Measurements from ENCODE around the gene AMBP.

The AMBP gene

GRCh38 chr9:114105236-114105635 is 27.1 kb upstream of the AMBP start:
- peaks cover 9% of the 10 kb centered on the region; the same call in 1 of the 2 replicates for H3K27me3 ChIP-seq (ENCODE audit: control insufficient read depth, low read length)
- TF ChIP-seq EZH2phosphoT487 (IDR thresholded peaks at IDR 0.05; ENCODE audit: borderline replicate concordance, low read length) (no peak), CTCF (IDR thresholded peaks at IDR 0.05; ENCODE audit: low read depth, low read length, poor library complexity, severe bottlenecking) (no peak)
- no peaks in the 10 kb centered on the region for H3K4me1 ChIP-seq (ENCODE audit: control insufficient read depth, low read length)
- no peaks in the 10 kb centered on the region for H3K9me2 ChIP-seq (replicated peaks; ENCODE audit: control insufficient read depth, low read length)
- H3K27ac ChIP-seq (ENCODE audit: low read depth, low read length): no peak overlapping the region
- no peaks in the 10 kb centered on the region; the same call in 1 of the 2 replicates for H3K9me3 ChIP-seq (ENCODE audit: control insufficient read depth, insufficient read depth, low read length)
- H3F3A ChIP-seq (ENCODE audit: control insufficient read depth, insufficient read depth): no peaks in the 10 kb centered on the region
- no peak overlapping the region for H3K4me3 ChIP-seq (ENCODE audit: low read length)
- no peaks in the 10 kb centered on the region for H3K79me2 ChIP-seq (ENCODE audit: control insufficient read depth, low read length)
- no peaks in the 10 kb centered on the region for H3K36me3 ChIP-seq (ENCODE audit: control insufficient read depth, low read length)
- H4K20me1 ChIP-seq (ENCODE audit: control insufficient read depth, insufficient read depth, low read depth, low read length): no peaks in the 10 kb centered on the region
- H3K4me2 ChIP-seq (ENCODE audit: low read length): no peak overlapping the region

GRCh38 chr9:114102484-114102883 is 24.4 kb upstream of the AMBP start:
- Histone ChIP-seq H3K9me2 (replicated peaks; ENCODE audit: control insufficient read depth, low read length) (no peaks in the 10 kb centered on the region), H3K27me3 (ENCODE audit: control insufficient read depth, low read length) (peaks cover 6% of the 10 kb centered on the region; the same call in 1 of the 2 replicates), H3K27ac (ENCODE audit: low read depth, low read length) (no peak overlapping the region), H4K20me1 (ENCODE audit: control insufficient read depth, insufficient read depth, low read depth, low read length) (no peaks in the 10 kb centered on the region), H3K4me3 (ENCODE audit: low read length) (no peak overlapping the region), H3F3A (ENCODE audit: control insufficient read depth, insufficient read depth) (no peaks in the 10 kb centered on the region), H3K79me2 (ENCODE audit: control insufficient read depth, low read length) (no peaks in the 10 kb centered on the region), H3K36me3 (ENCODE audit: control insufficient read depth, low read length) (no peaks in the 10 kb centered on the region), H3K9me3 (ENCODE audit: control insufficient read depth, insufficient read depth, low read length) (no peaks in the 10 kb centered on the region; the same call in 1 of the 2 replicates), H3K4me2 (ENCODE audit: low read length) (no peak overlapping the region), H3K4me1 (ENCODE audit: control insufficient read depth, low read length) (no peaks in the 10 kb centered on the region)
- TF ChIP-seq CTCF (IDR thresholded peaks at IDR 0.05; ENCODE audit: low read depth, low read length, poor library complexity, severe bottlenecking) (no peak), EZH2phosphoT487 (IDR thresholded peaks at IDR 0.05; ENCODE audit: borderline replicate concordance, low read length) (no peak)

GRCh38 chr9:114100536-114100935 is 22.4 kb upstream of the AMBP start:
- Histone ChIP-seq H3F3A (ENCODE audit: control insufficient read depth, insufficient read depth) (no peaks in the 10 kb centered on the region), H3K9me3 (ENCODE audit: control insufficient read depth, insufficient read depth, low read length) (no peaks in the 10 kb centered on the region; the same call in 1 of the 2 replicates), H4K20me1 (ENCODE audit: control insufficient read depth, insufficient read depth, low read depth, low read length) (no peaks in the 10 kb centered on the region), H3K4me2 (ENCODE audit: low read length) (no peak overlapping the region), H3K36me3 (ENCODE audit: control insufficient read depth, low read length) (no peaks in the 10 kb centered on the region), H3K4me1 (ENCODE audit: control insufficient read depth, low read length) (no peaks in the 10 kb centered on the region), H3K27me3 (ENCODE audit: control insufficient read depth, low read length) (peaks cover 6% of the 10 kb centered on the region; the same call in 1 of the 2 replicates), H3K79me2 (ENCODE audit: control insufficient read depth, low read length) (no peaks in the 10 kb centered on the region), H3K27ac (ENCODE audit: low read depth, low read length) (no peak overlapping the region), H3K4me3 (ENCODE audit: low read length) (no peak overlapping the region), H3K9me2 (replicated peaks; ENCODE audit: control insufficient read depth, low read length) (no peaks in the 10 kb centered on the region)
- no peak for TF ChIP-seq EZH2phosphoT487 (IDR thresholded peaks at IDR 0.05; ENCODE audit: borderline replicate concordance, low read length)
- no peak for TF ChIP-seq CTCF (IDR thresholded peaks at IDR 0.05; ENCODE audit: low read depth, low read length, poor library complexity, severe bottlenecking)

Measured in DOHH2 (cell line).